Measurements from ENCODE around the gene GALT.

Gene GALT

DNA sequence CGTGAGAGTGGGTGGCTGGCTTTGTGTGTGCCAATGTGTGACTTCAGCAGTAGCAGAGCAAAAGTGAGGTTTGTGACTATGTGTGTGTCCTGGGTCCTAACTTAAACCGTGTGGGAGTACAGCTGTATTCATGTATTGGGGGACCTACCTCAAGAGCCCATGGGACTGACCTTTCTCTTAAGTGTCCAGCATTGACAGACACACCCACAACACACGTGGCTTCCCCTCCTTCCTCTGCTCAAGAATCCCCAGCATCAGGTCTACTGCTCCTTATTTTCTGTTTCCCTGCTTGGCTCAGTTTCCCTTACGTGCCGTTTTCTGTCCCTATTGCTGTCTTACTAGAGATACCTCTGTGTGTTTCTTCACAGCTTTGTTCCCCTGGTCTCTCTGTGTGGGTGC lies 6.1 kb downstream of the GALT start:
- DNase-seq: no peak

DNA sequence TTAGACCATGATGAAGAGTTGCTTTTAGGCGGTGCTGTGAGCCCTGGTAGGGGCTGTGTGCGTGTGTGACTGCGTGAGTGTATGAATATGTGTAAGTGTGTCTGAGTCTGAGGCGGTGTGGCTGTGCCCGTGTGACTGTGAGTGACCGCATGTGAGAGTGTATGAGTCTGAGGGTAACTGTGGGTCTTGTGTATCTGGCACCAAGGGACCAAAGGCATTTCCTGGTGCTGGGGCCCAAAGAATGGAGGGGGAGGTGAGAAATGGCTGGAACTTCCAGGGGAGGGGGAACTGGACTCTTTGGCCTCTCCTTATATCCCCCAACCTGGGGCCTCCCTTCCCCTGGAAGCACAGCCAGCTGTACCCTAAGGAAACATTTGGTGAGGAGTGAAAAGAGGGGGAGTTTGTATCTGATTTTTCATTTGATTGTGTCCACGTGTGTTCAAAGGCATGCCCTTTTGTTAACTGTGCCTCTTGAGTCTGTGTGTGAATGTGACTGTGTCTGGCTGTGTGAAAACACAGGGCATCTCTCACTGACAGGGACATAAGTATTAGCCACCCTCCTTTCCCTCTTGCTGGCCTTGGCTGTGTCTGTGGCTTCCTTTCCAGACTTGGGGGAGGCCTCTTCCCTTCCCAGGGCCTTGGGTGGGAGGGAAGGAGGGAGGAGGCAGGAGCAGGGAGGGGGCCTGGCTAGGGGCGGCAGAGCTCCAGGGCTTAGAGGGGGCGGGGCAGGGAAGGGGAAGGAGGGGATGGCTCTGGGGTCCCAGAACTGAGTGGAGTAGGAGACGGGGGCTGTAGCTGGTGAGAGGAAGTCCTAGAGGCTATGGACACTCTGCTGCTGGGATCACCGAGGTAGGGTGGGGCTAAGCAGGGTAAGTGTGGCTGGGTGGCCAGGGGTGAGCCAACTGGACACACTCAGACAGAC lies 6.9 kb downstream of the GALT start:
- peak; percentile 65 for DNase-seq

DNA sequence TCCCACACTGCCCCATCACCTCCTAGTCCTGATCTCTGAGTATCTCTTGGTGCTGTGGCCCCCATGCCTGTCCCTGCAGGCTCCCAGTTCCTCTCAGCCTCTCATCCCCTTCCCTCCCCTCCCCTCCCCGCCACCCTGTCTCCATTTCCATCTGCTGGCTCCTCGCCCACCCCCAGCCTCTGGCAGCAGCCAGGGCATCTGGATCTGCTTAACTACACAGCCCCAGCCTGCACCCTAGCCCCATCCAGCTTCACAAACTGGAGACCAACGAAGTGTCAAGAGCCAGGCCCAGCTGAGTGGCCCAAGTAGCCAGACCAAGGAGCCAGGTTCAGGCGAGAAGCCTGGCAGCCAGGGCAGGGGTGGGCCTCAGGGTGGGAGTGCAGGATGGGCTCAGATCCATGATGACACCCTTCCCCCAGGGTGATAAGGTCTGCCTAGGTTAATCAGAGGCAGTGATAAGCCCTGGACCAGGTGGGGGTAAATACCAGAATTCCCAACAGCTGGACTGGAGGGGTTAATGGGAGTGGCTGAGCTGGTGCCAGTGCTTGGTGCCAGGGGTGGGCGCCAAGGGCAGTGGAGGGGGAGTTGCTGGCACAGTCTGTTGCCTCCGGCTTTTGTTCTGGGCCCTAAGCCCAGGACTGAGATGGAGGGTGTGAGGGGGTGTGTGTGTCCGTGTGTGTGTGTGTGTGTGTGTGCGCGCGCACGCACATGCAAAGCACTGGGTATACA lies 8.0 kb downstream of the GALT start:
- DNase-seq: peak; percentile 88

DNA sequence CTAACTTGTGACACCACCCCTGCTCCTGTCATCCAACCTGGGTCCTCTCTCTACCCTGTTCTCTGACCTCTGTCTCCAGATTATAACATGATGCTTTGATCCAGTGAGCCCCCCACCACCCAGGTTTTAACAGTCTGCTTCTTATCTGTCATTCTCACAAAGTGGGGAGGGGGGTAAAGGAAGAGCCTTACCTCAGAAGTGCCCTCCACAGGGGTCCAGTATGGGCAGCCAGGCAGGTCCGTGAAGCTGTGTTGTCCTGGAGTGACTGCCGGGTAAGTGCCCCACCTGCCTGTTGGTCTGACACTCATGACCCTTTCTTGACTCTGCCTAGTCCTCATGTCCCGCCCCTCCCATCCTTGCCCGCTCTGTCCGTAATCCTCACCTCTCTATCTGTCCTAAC lies 8.9 kb downstream of the GALT start:
- DNase-seq: no peak

DNA sequence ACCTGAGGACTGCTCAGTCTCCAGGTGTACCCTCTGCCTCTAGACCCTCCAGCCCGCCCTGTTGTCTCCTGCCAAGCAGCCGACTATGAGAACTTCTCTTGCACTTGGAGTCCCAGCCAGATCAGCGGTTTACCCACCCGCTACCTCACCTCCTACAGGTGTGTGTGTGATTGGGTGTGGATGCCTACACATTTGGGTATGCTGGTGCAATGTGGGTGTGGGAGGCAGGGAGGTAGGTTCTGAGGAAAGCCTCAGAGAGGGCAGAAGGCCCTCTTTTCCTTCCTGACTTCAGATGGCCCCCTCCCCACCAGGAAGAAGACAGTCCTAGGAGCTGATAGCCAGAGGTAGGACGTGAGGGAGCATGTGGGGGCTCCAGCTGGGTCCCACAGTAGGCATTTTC lies 10.5 kb downstream of the GALT start:
- no peak for DNase-seq

DNA sequence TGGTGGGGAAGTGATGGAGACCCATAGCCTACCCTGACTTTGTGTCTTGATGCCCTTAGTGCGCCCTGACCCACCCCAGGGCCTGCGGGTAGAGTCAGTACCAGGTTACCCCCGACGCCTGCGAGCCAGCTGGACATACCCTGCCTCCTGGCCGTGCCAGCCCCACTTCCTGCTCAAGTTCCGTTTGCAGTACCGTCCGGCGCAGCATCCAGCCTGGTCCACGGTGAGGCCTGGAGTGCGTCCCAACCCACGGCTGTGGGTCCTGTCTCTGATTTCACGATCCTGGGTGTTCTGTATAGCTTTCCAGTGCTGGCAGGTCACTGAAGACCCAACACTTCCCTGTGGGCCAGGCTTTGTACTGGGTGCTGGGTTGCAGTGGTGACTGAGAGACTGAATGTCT lies 12.0 kb downstream of the GALT start:
- no peak for DNase-seq

DNA sequence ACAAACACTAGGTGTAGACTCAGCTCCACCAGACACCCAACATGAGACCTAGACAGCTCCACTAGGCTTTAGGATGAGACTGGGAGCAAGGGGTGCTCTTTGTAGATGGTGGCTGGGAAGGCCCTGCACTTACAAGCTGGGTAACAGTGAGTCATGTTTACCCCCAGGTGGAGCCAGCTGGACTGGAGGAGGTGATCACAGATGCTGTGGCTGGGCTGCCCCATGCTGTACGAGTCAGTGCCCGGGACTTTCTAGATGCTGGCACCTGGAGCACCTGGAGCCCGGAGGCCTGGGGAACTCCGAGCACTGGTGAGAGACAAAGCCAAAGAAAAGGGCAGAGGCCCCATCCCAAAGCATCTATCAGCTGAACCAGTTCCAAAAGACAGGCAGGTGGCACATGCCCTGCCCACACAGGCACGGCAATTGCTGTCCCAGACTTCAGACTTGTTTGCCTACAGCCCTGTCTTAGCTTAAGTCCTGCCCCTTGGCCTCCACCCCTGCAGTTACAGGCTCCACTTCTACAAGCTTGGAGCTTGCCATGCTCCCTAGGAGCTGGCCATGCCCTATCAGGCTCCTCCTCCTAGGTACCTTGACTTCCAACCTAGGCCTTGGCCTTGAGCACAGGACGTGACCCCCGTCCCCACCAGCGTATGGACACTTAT lies 13.2 kb downstream of the GALT start:
- no peak for DNase-seq

DNA sequence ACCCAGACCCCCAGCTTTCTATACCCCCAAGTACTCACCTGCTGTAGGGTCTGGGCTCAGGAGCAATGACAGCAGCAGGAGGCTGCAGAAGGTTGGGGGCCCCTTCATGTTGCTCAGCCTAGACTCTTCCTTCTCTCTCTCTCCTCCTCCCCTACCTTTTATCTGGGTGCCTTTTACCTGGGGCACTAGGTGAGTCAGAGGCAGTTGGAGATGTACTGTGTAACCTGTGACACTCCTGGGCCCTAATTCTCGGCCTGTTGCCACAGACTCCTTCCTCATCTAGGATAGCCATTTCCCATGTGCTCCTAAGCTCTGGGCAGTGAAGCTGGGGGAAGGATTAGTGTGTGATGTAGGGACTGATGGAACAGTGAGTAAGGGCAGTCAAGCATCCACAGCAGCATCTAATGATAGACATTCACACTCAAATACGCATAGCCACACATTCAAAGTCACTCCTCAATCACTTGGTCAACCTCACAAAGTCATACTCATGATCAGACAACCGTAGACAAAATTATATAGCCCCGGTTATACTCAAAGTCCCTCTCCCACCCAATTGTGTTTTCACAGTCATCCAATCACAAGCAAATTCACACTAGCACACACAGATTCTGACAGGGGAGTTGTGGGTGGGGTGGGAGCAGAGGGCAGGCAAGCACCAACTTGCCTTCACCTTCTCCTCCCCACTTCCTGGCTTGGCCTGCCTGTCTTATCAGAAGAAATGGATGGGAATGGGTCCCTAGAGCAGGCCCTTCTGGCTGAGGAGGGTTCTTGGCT lies 16.2 kb downstream of the GALT start, which contains the start of gene CCL27:
Gene CCL27 (minus strand): TSS at position 132 of the 777 bp plus-strand sequence. CDS start 24 bp downstream, at position 108.
- DNase-seq: no peak

DNA sequence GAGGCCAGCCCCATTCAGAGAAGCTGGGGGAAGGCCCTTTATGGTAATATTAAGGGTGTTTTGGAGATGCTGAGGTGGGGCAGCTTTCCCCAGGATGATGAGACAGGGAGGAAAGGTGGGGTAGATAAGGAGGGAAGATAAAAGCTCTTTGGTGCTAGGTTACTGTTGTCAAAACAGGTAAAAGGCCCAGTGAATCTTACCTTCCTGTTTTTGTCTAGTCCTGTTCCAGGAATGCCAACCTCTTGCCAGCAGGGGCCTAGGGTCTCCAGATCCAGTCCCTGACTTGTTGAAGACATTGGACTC lies 16.8 kb downstream of the GALT start:
- no peak for DNase-seq

DNA sequence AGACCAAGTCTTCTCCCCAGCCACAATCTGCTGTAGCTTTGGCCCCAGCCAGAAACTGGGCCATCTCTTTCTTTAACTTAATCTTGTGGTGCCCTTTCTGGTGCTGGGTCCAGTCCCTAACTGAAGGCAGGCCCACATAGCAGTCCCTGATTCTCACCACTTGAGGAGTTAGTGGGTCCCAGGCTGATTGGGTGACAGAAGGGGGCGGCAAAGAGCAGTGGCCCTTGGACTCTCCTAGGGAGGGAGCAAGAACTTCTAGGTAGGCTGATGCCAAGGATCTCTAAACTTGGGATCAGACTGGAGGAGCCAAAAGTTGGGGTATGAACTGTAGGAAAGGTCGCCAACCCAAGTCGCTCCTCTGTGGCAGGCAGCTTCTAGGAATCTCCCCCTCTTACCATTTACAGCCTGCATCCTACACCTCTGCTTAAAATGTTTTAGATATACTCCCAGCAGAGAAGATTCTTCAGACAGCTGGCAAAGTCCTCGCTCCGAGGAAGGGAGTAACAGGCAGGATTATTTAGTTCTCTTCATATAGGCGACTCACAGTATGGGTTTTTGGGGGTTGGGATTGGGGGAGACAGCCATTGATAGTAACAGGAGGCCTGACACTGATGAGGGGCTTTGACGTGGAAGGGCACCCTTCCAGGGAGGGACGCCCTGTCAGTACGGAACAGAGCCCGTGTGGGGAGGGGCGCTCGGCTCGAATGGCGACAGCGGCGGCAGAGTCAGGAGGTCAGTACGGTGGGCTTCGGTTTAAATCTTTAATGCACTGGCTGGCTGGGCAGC lies 18.0 kb downstream of the GALT start:
- DNase-seq: peak; percentile 64

DNA sequence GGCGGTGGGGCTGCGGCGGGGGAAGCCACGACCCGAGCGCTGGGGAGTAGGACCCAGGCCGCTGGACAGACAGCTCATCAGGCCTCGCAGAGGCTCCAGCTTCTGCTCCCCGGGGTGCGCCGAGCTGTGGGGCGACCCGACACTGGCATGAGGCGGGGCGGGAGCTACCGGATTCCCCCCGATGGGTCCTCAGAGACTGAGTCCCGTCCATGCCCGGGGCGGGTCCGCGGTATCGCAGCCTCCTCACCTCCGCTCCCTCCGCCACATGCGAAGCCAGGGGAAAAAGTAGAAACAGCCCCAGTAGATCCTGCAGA lies 18.5 kb downstream of the GALT start:
- no peak for DNase-seq

DNA sequence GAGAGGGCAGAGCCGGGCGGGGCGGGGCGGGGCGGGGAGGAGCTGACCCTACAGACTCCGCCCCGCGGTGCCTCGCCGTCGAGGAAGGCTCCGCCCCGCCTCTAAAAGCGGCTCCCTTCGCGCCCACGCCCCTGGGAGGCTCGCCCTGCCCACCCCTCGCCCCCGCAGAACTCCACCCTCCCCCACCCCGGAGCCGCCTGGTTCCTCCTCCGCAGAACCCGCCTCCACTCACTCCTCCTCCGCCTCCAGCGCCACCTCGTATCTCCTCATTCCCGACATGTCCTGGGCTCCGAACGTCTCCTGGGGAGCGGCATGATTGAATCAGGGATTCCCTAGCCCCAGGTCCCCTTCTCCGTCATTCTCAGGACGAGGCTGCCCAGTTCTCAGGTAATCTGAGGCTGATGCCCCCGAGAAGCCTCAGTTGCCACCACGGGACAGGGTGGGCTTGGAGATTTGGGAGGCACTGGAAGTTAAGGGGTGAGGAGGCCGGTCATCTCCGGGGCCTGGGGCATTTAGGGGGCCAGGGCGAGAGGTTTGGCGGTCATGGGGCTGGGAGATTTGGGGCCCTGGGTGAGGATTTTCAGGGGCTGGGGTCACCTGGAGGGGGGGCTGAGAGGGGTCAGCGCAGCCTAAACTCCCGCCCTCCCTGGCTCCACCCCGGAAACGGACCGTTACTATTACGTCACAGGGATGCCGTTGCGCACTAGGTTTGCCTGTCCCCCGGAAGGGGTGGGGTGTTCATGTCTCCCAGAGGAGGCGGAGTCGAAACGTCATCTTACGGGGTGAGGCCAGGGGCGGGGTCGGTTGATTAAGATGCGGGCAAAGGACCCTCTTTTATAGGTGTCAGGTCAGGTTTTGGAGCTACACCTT lies 19.1 kb downstream of the GALT start:
- peak; percentile 95 for DNase-seq

DNA sequence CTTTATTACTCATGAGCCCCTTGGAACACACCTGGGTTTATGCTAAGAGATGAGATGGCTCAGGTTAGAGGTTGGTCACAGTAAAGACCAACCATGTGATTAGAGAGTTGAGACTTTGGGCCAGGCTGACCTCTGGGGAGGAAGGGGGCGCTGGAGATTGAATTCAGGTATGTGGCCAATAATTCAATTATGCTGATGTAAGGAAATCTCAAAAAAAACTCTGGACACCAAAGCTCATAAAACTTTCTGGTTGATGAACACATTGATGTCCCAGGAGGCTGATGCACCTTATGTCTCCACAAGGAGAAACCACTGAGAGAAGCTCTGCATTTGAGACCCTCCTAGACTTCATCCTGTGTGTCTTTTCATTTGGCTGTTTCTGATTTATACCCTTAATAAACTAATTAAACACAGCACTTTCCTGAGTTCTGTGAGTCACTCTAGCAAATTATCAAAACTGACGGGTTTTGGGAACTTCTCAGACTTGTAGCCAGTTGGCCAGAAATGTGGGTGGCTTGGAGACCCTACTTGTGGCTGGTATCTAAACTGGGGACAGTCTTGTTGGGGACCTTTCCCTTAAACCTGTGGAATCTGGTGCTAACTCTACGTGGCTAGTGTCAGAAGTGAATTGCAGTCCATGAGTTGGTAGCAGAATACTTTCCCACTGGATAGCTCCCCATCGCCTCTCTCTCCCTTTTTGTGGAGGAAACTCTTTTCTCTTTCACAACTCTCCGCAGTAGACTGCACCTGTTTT lies 23.5 kb downstream of the GALT start:
- DNase-seq: no peak

DNA sequence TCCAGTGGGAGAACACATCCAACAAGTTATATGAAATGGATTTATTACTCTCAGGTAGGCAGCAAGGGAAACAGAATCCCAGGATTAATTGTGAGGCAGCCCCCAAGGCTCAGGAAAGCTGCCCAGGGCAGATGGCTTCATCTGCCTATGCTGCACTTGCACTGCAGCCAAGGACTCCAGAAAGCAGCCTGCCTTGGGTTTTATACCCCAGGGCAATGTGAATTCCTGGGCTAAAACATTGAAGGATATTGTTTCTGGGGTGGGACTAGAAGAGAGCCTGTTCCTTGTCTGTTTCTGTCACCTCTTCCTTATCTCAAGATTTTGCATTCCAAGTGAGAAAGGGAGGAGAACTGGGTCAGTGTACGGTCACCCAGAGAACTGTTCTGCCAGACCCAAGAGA lies 24.8 kb downstream of the GALT start:
- no peak for DNase-seq

DNA sequence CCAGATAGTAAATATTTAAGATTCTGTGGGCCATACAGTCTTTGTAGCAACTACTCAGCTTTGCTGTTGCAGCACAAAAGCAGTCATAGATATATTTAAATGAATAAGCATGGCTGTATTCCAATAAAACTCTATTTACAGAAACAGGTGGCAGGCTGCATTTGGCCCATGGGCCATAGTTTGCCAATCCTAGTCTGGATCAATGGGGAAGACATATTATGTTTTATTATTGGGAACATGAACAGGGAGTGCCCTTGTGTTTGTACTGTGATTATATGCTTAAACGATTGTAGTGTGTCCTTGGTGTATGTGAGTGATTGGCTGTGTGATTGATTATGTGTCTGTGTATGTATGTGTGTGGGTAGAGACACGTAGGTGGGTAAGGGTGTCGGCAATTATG lies 28.0 kb downstream of the GALT start:
- no peak for DNase-seq

DNA sequence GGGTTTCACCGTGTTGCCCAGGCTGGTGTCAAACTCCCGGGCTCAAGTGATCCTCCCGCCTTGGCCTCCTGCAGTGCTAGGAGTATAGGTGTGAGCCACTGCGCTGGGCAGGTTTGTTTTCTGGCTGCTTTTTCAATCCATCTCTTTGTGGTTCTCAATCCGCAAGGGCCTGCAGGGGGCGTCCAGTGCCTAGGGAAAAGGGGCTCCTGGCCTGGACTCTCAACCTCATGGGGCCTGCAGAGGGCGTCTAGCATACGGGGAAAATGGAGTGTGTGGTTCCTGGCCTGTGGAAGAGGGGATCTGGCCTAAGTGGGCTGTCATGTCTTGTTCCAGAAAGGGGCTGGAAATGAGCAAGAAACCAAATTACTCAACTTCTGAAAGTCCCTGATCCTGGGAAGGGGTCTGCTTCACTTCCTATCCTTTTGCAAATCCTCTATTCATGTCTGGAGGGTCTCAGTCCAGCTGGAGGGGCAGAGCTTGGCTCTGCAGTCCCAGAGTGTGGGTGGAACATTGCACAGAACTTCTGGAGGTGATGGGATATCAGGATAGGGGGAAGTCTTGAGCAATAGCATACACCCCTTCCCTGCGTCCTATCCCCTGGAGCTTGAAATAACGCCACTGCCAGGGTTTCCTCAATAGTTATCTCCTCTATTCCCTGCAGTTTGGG lies 28.7 kb downstream of the GALT start:
- peak; percentile 69 for DNase-seq

DNA sequence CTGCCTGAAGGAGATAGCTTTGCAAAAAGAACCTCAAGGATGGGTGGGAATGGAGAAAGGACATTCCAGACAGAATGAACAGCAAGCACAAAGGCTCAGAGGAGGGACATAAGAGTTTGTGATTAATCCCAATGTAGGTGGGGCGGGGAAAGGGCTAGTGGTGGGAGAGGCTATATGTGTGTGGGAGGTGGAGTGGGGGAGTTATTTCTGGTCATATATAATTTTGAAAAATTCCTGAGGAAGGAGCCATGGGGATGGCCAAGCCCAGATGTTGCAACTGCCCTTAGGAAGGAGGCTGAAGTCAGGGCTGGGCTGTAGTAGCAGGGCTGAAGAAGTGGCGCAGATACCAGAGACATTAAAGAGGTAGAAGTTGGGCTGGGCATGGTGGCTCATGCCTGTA lies 29.4 kb downstream of the GALT start:
- no peak for DNase-seq

DNA sequence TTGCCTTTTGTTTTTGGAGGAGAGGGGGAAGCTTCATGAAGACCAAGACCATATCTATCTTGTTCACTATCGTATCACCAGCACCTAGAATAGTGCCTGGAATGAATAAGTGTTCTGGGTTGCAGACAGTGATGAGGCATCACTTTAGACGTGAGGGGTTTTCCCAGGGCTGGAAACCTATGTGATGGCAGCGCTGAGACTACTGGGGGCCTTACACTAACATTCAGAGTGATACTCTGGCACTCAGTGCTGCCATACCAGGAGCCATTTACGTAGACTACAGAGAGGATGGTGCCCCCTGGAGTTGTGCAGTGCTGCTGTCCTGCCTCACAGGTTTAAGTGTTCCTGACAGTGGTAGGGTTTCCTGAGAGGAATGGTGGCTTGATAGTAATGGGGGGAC lies 37.7 kb downstream of the GALT start:
- DNase-seq: no peak

DNA sequence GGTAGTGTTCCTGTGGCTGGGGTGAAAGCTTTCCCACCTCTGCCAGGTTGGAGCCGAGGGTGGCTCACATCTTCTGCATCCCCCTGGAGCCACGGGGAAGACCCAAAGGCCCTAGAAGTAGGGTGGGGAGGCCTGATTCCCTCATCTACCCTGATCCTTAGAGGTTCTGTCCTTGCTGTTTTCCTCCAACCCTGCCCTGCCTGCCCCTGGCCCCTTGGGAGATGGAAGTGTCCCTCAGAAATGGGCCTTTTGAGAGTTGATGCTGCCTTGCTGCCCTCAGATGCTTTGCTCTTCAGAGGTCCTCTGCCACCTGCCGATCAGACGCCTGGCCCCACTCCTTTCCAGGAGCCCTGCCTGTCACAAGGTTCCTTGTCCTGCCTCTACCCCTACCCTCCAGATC lies 38.3 kb downstream of the GALT start:
- no peak for DNase-seq

DNA sequence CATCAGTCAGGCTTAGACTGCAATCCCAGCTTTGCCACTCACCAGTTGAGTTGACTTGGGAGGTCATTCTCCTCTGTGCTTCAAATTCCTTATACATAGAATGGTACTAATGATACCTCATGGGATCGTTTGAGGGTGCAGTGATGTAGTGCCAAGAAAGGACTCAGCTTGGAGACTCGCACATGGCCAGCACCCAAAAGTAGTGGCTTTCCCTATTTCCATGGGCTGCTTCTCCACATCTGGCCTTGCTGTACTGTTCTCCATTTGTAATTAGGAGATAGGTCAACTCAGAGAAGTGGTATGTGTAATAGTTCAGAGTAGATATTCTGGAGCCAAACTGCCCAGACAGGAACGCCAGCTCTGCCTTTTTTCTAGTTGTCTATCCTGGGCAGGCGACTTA lies 39.1 kb downstream of the GALT start:
- DNase-seq: no peak

All from fibroblast of upper back skin (primary cell).